Inflammatory macrophage treated with lipopolysaccharide for 1 hour (primary cell): Measurements from ENCODE around the gene WWC2.

Source experiments
- DNase-seq, 2 donors: peaks; one replicate each; pipeline ENCODE4 v3.0.0-alpha.2; 2020 to 2022

The WWC2 gene

DNA sequence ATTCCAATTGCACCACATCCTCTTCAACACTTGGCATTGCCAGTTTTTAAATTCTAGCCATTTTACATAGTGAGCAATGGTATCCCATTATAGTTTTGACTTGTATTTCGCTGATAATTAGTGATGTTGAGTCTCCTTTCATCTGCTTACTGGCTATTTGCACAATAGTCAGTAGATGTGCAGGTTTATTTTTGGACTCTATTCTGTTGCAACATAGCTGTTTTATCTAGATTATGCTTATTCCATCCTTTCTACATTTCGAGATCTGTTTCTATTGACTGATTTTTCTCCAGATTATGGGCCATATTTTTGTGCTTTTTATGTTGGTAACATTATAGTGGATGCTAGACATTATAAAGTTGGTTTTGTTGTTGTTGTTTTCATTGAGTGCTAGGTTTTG lies 106.1 kb downstream of the WWC2 start:
- DNase-seq: no peak

- no peak for DNase-seq
Measured at GRCh38 chr4:183205709-183206108, 106.7 kb downstream of the WWC2 start.

- DNase-seq: no peak
Measured at GRCh38 chr4:183211533-183211932, 112.5 kb downstream of the WWC2 start.

GRCh38 chr4:183213996-183214395 lies 114.9 kb downstream of the WWC2 start:
- no peak for DNase-seq

DNA sequence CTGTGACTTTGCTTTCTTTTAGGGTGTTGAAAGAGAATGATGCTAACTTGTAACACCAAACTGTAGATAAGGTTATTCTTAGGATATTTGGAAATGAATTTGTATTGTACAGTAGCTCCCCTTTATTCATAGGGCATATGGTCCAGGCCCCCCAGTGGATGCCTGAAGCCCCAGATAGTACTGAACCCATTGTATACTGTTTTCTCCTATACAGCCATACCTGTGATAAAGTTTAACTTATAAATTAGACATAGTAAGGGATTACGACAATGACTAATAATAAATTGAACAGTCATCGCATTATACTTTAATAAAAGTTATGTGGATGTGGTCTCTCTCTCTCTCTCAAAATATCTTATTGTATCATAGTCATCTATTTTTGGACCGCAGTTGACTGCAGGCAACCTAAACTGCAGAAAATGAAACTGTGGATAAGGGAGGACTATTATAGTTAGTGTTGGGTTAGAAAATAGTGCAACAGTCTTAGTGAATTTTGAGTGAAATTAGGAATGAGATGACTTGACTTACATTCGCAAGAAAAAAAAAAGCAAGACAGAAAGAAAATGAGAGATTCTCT lies 115.9 kb downstream of the WWC2 start:
- no peak for DNase-seq

GRCh38 chr4:183220236-183220635 lies 121.2 kb downstream of the WWC2 start:
- DNase-seq: no peak

- DNase-seq: no peak
Measured at GRCh38 chr4:183223053-183223452, 124.0 kb downstream of the WWC2 start.

GRCh38 chr4:183229397-183229796 lies 130.3 kb downstream of the WWC2 start:
- no peak for DNase-seq

GRCh38 chr4:183240581-183241321 lies 141.7 kb downstream of the WWC2 start:
- no peak for DNase-seq

- no peak for DNase-seq
Measured at GRCh38 chr4:183241322-183241640, 142.2 kb downstream of the WWC2 start.

- DNase-seq: no peak
Measured at GRCh38 chr4:183241721-183242151, 142.7 kb downstream of the WWC2 start.

GRCh38 chr4:183242291-183242690 lies 143.2 kb downstream of the WWC2 start:
- DNase-seq: no peak

DNA sequence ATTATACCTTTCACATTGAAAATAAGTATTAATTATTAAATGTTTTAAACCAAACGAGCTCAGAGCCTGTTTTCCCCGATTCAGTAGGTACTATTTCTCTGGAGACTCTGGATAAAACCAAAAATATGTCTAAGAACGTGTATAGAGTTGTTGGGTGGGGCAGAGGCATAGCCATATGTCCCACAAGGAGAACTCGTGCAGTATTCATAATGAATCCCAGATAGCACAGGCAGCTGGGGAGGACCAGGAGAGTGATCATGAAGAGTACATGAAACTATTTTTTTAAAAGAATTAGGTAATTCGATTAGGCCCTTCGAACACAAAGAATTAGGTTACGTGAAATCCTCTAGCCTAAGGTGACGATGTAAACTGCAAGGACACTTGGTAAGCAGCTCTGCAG lies 145.0 kb downstream of the WWC2 start:
- no peak for DNase-seq

- DNase-seq: no peak
Measured at GRCh38 chr4:183244506-183244905, 145.4 kb downstream of the WWC2 start.

GRCh38 chr4:183248201-183248600 lies 149.1 kb downstream of the WWC2 start:
- DNase-seq: no peak

- peak in 1 of 2 donors; percentile 54 for DNase-seq
Measured at GRCh38 chr4:183249854-183250253, 150.8 kb downstream of the WWC2 start.

DNA sequence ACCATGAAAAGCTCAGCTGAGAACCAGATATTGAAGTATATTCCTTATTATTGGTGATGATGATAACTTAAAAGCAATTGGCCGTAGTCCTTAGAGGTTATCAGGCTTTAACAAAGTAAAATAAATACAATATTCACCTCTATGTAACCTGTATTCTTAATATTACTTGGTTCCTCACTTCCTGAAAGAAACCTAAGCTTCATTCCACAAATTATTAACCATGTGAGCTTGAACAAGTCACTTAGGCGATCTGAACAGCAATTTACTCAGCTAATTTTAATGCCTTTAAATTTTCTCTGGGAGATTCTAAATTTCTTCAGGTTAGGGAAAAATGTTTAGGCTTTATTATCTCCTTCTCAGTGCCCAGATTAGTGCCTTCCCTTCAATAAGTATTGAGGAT lies 151.8 kb downstream of the WWC2 start:
- DNase-seq: no peak

DNA sequence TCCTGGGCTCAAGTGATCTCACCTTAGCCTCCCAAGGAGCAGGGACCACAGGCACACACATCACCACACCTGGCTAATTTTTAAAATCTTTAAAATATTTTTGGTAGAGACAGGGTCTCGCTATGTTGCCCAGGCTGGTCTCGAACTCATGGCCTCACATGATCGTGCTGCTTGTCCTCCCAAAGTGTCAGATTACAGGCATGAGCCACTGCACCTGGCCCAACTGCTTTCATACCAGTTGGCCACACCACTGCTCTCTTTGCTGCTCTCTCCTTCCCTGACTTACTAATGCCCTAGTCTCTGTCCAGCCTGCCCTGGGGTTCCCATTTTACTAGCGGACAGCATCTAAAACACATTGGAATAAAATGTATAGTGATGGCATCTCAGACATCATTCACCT lies 153.9 kb downstream of the WWC2 start:
- DNase-seq: no peak

- no peak for DNase-seq
Measured at GRCh38 chr4:183253451-183253850, 154.4 kb downstream of the WWC2 start.

- DNase-seq: no peak
Measured at GRCh38 chr4:183254162-183254561, 155.1 kb downstream of the WWC2 start.

GRCh38 chr4:183255487-183255886 lies 156.4 kb downstream of the WWC2 start:
- DNase-seq: no peak

DNA sequence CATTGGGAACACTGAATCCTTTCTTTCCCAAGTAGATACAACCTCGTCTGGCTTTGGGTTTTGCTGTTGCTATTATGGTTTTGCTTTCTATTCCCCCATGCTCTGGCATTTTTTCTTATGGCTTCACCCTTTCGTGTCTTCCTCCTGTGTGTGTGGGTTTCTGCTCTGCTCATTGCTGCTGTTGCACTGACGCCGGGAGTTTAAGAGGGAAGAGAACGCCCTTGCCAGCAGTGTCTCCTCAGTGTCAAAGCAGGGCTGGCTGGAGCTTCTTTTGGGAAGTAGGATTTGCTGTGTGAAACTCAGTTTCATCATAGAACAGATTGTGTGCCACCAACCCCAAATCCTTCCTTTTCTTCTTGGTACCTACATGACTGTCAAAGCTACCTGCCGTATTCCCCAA lies 157.3 kb downstream of the WWC2 start:
- no peak for DNase-seq

DNA sequence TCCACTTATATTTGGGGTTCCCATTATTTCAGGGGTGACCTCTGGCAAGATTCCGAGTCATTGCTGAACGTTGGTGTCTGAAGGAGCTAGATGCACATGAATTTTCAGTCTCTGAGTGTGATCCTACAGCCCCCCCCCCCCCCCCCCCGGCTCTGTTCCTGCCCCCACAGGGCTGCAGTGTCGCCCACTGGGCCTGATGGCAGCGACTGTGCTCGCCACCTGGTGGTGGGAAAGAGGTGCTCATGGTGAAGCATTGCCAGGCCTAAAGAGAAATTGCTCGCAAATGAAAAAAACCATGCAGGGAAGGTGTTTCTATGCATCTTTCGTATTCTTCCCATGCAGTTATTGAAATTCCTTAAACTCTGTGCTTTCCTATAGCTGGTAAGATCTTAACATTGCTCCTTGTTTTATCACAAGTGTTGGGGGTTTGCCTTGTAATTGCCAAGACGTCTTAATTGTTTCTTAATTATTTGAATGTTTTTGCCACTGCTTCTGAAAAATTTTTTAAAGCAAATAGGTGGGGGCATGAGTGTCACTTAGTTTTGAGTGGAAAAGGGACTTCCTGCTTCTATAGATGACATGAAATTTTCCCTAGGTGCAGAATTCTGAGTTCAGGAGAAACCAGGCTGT lies 157.8 kb downstream of the WWC2 start:
- peak in 1 of 2 donors; percentile 23 for DNase-seq

GRCh38 chr4:183257808-183258207 lies 158.8 kb downstream of the WWC2 start:
- no peak for DNase-seq
